ENCODE data around the gene ZFPM1. TPM values are rescaled to one million over a fixed set of nuclear protein-coding genes. Genes with fewer than 3 reads are reported as not detected.

The ZFPM1 gene
- total RNA-seq, 1 experiment from 2014 or later, result 3.9 TPM

GRCh38 chr16:88480829-88481228 is 27.7 kb downstream of the ZFPM1 start:
- H3K4me1 ChIP-seq (ENCODE audit: control insufficient read depth, insufficient read depth, low read length), result peaks cover 6% of the 10 kb centered on the region; the same call in 1 of the 2 replicates
- ChIA-PET CTCF (no interaction called here), POLR2A (no interaction called here)
- no peak overlapping the region for H3K4me3 ChIP-seq (ENCODE audit: low read depth in 2 of 2, low read length in 2 of 2)
- no TSS peak for BruUV-seq (replicated peaks)
- H3K27me3 ChIP-seq (ENCODE audit: control insufficient read depth, insufficient read depth, low read length), result no peaks in the 10 kb centered on the region
- H3K36me3 ChIP-seq (ENCODE audit: control insufficient read depth, insufficient read depth, low read length), result no peaks in the 10 kb centered on the region
- no peak overlapping the region for H3K27ac ChIP-seq (ENCODE audit: low read length)
- no peak for DNase-seq (ENCODE audit: low read depth, low spot score)
- no peaks in the 10 kb centered on the region for H3K9me3 ChIP-seq (ENCODE audit: control insufficient read depth, insufficient read depth, low read depth, low read length)
- TF ChIP-seq CTCF (IDR thresholded peaks at IDR 0.05), result no peak
- TF ChIP-seq SIN3A (IDR thresholded peaks at IDR 0.05; ENCODE audit: borderline replicate concordance, insufficient read depth, low read depth, low read length), result no peak
- TF ChIP-seq POLR2AphosphoS5 (IDR thresholded peaks at IDR 0.05; ENCODE audit: low read depth, low read length), result no peak
- no peak for TF ChIP-seq REST (IDR thresholded peaks at IDR 0.05; ENCODE audit: insufficient read depth in 1 of 2, low read depth in 2 of 2, low read length in 1 of 2)
- TF ChIP-seq TCF7L2 (IDR thresholded peaks at IDR 0.05; ENCODE audit: low read depth, low read length), result no peak
- in situ Hi-C loops (cut with HindIII; ENCODE audit: low pct_unique_long_range_greater_than_20kb, low sequenced_read_pairs), result no loop called here
- intact Hi-C loops (cut with micrococcal nuclease; ENCODE audit: unreplicated experiment), result no loop called here
- ATAC-seq, result no peak

GRCh38 chr16:88481851-88482250 is 28.8 kb downstream of the ZFPM1 start:
- H3K36me3 ChIP-seq (ENCODE audit: control insufficient read depth, insufficient read depth, low read length), result no peaks in the 10 kb centered on the region
- intact Hi-C loops (cut with micrococcal nuclease; ENCODE audit: unreplicated experiment), result no loop called here
- peaks cover 6% of the 10 kb centered on the region; the same call in 1 of the 2 replicates for H3K4me1 ChIP-seq (ENCODE audit: control insufficient read depth, insufficient read depth, low read length)
- ChIA-PET POLR2A (no interaction called here), CTCF (interaction anchor here (0.5 kb wide), 1 partner anchor 22 kb away, joined by 10 read pairs; no protein-coding TSS in a partner anchor)
- no peak for TF ChIP-seq REST (IDR thresholded peaks at IDR 0.05; ENCODE audit: insufficient read depth in 1 of 2, low read depth in 2 of 2, low read length in 1 of 2)
- no peak for TF ChIP-seq CTCF (IDR thresholded peaks at IDR 0.05)
- TF ChIP-seq SIN3A (IDR thresholded peaks at IDR 0.05; ENCODE audit: borderline replicate concordance, insufficient read depth, low read depth, low read length), result no peak
- TF ChIP-seq TCF7L2 (IDR thresholded peaks at IDR 0.05; ENCODE audit: low read depth, low read length), result no peak
- TF ChIP-seq POLR2AphosphoS5 (IDR thresholded peaks at IDR 0.05; ENCODE audit: low read depth, low read length), result no peak
- ATAC-seq, result no peak
- no peak for DNase-seq (ENCODE audit: low read depth, low spot score)
- no peaks in the 10 kb centered on the region for H3K27me3 ChIP-seq (ENCODE audit: control insufficient read depth, insufficient read depth, low read length)
- no peaks in the 10 kb centered on the region for H3K9me3 ChIP-seq (ENCODE audit: control insufficient read depth, insufficient read depth, low read depth, low read length)
- H3K4me3 ChIP-seq (ENCODE audit: low read depth in 2 of 2, low read length in 2 of 2), result no peak overlapping the region
- BruUV-seq (replicated peaks), result no TSS peak
- in situ Hi-C loops (cut with HindIII; ENCODE audit: low pct_unique_long_range_greater_than_20kb, low sequenced_read_pairs), result no loop called here
- no peak overlapping the region for H3K27ac ChIP-seq (ENCODE audit: low read length)

Measured in Panc1 (cell line).